Inferior parietal cortex (tissue), 1 donor: ENCODE results near the gene AGO1.

ENCODE experiments used
- DNase-seq: peaks from one replicate; pipeline ENCODE4 v3.0.0-alpha.2; 2016; ENCODE audit errors: extremely low spot score

AGO1 gene

DNA sequence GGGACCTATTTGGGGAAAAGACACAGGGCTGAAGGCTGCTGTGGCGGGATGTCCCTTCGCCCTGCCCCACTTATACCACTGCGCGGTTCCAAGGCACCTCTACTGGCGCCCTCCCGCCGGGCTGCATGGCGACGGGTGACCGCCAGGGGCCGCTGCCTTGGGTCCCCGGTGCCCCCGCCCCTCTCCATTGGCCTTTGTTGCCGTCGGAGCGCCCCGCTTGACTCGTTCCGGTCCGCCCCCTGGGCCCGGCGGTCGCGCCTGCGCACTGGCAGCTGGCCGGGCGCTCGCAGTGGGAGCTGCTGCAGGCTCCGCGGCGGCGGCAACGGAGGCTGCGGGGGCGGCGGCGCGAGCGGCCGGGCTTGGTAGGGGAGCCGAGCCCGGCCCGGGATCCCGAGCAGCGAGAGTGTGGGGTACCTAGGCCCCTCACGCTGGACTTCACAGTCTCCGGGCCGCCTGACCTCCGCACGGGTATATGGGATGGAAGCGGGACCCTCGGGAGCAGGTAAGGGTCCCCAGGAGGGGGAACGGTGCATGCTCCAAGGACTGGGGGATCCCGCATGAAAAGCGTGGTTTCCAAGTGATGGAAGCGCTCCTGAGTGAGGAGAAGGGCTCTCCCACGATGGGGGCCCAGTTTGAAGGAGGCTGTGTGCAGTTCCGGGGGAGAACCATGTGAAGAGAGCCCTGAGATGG, at the start of gene AGO1:
Gene AGO1, plus strand, starts transcription at position 265 of the 690 bp plus-strand sequence. Its CDS starts 213 bp downstream, at position 478.
- DNase-seq: peak; percentile 91

DNA sequence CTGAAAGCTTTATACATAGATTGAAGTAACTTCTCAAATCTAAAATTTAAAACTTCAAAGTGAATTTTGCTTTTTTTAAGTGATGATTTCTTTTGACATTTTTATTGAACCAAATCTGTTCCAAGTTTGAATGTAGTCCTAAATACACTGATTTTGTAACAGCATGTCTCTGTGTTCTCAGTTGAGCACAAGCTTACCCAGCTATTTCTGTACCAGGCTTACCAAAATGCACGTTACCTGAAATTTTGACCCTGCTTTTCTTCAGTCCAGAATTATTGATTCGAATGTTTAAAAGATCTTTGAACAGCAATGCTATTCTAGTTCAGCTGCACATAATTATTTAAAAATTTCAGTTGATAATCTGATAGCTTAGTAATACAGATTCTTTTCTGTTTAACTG, 49.6 kb upstream of the AGO1 start:
- no peak for DNase-seq

DNA sequence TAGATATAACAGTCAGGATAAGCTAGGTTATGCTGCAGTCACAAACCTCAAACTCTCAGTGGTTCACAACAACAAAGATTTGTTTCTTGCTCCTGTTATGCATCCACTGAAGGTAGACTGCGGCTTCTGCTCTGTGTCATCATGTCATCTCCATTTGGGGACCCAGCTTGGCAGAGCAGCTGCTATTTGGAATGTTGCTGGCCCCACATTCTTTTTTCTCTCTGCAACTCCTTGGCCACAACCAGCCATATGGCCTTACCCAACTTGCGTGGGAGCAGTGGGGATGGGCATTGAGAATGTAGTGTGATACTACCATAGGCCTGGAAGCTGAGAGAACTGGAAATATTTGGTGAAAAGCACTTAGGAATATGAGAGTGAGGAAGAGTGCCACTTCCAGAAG, 48.8 kb upstream of the AGO1 start:
- DNase-seq: no peak

DNA sequence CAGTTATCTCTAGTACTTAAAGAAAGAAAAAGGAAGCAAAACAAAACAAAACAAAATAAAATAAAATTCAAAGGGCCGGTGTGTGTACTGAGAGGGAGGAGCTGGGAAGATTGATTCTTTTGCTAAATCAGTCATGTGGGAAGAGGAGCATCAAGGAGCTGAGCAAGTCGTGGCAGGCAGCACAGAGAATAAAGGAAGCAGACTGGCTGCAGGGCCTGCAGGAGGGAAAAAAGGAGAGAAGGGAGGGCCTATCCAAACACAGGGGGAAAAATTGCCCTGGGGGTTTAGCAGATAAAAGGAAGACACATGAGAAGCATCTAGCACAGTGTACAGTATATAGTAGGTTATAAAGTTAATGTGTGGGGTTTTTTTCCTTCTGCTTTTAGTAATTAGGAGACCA, 47.6 kb upstream of the AGO1 start:
- no peak for DNase-seq

DNA sequence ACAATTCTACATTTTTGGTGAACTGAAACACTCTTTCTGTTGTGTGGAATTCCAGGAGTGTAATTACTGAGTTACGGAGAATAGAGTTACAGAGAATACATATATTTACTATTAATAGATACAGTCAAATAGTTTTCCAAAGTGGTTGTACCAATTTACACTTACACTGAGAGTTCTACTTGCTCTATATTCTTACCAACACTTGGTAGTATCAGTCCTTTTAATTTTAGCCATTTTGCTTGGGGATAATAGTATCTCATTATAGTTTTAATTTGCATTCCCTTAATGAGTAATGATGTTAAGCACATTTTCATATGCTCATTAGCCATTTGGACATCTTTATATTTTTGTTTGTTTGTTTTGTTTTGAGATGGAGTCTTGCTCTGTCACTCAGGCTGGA, 46.3 kb upstream of the AGO1 start:
- no peak for DNase-seq

DNA sequence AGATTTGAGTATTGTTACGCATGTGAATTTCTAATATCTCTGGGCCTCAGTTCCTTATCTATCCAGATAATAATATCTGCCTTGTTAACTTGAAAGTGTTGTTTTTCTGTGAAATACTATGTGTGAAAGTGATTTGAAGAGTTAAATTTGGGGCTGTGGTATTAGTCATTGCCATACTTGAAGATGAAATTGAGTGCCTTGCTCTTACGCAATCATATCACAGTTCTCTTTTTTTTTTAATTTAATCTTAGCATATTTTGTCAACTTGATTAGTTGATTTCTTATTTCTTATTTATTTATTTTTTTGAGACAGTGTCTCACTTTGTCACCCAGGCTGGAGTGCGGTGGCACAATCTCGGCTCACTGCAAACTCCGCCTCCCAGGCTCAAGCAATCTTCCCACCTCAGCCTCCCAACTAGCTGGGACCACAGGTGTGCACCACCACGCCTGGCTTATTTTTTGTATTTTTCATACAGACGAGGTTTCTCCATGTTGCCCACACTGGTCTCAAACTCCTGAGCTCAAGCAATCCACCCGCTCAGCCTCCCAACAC, 44.2 kb upstream of the AGO1 start:
- DNase-seq: no peak

DNA sequence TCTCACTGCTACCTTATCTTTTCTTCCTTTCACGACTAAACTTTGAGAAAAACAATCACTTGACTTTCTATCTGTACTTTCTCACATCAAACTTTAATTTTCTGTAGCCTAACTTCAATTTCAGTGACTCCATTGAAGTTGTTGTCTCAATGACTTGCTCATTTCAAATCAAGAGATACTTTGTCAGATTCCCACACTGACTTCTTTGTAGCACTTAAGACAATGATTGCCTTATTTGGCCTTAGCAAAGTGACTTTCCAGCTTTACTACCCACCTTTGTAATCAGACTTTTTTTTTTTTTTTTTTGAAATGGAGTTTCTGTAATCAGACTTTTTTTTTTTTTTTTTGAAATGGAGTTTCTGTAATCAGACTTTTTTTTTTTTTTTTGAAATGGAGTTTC, 38.2 kb upstream of the AGO1 start:
- DNase-seq: no peak

DNA sequence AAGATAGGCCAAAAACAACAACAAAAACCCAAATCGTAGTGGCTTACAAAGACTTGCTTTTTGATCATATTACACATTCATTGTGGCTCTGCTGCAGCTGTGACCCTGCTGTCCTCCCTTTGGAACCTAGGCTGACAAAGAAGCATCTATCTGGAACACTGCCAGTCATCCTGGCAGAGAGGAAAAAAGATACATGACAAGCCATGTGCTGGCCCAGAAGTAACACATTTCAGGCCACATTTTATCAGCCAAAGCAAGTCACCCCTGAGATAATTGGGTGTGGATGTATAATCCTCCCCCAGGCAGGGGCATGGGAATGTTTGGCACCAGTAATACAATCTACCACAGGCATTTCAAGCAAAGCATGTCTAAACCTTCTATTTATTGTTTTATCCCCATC, 37.2 kb upstream of the AGO1 start:
- DNase-seq: peak; percentile 67

DNA sequence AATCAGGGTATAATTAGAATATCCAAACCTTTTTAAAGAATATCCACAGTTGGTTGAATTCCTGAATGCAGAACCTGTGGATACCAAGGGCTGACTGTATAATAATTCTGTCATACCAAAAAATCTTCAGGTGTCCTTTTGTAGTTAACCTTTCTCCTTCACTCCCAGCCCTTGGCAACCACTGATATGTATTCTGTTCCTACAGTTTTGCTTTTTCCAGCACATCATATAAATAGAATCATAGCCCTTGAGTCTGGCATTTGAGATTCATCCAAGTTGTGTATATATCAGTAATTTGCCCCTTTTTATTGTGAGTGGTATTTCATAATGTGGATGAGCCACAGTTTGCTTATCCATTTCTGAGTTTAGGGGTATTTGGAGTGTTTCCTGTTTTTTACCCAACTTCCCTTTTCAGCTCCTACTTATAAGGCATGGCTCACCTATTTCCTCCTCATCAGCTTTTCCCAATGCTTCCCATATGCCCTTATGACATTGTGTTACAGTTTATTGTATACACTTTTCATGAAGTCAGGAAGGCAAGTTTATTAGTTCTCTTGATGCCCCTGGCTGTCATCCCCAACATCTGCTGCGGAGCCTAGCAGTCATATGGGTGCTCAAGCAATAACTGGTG, 35.0 kb upstream of the AGO1 start:
- no peak for DNase-seq

DNA sequence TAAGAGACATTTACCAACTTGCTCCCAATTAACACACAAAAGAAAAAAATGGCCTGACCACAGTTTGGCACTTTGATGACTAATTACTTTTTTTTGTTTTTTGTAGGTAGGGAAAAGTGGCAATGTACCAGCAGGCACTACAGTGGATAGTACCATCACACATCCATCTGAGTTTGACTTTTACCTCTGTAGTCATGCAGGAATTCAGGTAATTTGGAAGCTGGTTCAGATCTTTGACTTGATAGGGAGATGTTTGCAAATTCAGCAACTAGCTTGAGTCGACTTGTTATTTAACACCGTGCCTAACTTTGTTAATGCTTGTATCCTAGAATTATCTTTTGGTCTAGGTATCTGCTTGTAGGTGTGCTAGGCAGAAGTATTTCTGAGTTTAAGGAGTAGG, 33.0 kb upstream of the AGO1 start:
- no peak for DNase-seq

DNA sequence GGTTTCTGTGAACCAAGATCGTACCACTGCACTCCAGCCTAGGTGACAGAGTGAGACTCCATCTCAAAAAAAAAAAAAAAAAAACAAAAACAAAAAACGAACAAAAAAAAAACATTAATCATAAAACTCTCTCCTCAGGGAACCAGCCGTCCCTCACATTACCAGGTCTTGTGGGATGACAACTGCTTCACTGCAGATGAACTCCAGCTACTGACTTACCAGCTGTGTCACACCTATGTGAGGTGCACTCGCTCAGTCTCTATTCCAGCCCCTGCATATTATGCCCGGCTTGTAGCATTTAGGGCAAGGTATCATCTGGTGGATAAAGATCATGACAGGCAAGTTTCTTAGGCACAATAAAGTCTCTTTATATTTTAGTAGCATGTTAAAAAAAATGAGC, 32.3 kb upstream of the AGO1 start:
- no peak for DNase-seq

DNA sequence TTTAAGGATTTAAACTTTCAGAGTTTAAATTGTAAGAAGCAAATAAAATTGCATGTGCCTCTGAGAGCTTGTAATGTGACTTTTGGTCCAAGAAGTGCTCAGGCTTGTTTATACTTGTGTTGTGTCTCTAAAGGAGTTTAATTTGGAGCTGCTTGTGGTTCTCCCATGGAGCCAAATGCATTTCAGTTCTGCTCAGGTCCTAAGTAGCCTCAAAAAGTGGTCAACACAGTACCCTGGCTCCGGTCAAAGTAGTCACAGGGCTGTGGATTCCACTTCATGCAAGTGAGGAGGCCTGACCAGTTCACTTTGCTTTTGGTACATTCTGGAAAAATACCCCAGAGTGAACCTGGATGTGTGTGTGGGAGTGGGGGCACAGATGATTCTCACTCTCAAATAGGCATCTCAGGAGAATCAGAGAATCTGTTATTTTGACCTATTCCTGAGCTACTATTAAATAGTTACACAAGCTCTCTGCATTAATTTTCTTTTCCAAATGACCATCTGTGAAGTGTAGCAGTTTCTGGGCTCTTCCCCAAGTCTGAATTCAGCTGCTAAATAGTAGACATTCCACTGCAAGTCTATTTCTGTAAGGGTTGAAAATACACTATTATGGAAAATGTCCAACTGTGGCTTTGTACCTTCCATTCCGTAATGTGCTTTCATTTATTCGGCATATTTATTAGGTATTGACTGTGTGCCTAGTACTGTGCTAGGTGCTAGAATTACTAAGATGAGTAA, 31.7 kb upstream of the AGO1 start:
- DNase-seq: peak; percentile 62

DNA sequence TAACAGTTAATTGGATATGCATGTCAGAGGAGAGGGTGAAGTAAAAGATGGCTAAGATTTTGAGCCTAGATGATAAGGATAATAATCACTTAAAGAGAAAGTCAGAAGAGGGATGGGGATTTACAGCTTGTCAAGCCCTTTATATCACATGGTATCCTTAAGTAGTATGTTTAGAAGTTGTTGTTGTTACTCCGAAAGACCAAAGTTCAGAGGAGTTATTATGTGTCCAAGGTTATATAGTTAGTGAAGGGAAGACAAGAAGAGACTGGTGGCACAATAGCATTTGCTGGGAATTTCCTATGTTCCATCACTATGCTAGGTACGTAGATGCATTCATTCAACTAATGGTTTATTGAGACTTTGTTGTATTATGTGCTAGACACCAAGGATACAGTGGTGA, 30.8 kb upstream of the AGO1 start:
- DNase-seq: no peak

DNA sequence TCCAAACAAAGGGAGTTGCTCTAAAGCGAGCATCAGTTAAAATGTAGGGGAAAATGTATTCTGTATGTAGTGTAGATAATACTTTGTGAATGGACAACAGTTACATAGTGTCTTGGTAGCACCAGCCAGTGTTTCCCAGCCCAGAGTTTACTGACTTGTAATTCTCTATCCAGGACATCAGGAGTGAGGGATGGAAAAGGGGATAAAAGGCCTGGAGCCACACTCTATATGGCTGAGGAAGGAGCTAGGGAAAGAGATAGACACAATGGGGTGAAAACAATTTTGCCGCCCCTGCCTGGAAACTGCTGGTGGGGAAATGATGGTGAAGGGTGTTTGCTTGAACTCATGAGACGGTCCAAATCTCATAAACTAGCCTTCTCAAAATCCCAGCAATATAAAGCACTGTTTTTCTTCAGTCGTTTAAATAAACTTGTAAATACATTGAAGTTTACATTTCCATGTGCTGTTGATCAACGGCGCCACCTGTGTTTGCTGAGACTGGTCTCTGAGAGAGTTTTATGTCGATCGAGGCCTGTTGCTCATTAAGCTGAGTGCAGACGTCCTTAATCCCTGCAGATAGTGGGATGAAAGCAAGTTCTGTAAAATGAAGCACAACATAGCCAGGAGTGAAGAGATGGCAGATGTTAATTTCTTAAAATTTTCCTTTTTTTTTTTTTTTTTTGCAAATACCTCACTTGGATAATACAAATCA, 27.9 kb upstream of the AGO1 start:
- DNase-seq: no peak

DNA sequence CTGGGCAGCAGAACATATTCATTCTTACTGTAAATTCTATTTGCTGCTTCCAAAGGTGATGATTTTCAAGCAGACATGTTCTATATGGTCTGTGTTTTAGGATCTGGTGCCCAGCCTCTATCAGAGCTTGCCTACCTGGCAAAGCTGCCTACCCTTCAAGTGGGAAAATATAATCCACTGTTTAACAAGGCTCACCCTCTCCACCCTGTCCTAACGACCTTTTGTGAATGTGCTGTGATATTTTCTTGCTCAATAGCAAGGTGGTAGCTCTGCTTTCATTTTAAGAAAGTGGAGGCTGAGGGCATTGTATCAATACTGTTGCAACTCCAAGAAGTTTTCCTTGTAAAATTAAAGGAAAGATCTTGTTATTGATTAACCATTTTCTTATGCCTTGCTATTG, 26.0 kb upstream of the AGO1 start:
- DNase-seq: no peak

DNA sequence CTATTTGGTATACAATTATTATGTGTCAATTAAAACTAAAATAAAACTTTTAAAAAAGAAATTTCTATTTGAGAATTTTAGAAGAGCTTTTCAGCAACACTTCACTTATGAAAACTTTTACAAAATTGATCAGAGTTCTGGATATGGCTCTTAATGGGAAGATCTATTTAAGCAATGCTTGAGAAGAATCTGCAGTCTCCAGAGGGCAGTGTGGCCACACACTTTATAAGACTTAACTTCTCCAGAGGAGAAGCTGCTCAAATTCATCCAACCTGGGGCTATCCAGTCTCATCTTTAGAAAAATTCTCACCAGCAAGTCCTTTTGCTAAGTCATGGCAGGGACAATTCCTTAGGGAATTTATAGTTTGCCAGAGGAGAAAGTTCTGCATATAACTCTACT, 25.2 kb upstream of the AGO1 start:
- no peak for DNase-seq

DNA sequence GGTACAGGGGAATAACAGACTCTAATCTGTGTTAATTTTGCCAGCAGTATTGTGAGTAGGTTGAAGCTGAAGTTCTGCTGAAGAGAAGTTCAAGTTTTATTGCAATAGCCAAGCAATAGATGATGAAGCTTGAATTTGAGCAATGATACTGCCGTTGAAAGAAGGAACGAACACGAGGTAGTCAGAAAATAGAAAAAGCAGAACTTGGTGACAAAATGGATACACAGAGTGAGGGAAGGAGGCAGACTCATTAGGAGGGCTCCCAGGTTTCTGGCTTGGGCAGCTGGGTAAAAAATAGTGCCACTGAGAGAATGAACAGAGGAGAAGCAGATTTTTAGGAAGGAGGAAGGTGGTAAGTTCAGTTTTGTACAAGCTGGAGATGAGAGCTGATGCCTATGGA, 22.3 kb upstream of the AGO1 start:
- DNase-seq: no peak

DNA sequence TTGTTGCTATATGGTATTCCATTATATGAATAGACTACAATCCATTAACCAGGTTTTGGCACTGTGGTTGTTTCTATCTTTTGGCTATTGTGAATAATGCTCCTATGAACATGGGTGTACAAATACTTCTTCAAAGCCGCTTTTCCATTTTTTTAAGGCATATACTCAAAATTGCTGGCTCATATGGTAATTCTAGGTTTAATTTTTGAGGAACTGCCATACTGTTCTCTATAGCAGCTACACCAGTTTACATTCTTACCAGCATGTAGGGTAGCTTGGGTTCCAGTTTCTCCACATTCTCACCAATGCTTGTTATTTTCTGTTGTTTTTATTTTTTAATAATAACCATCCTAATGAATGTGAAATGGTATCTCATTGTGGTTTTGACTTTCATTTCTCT, 19.9 kb upstream of the AGO1 start:
- no peak for DNase-seq

DNA sequence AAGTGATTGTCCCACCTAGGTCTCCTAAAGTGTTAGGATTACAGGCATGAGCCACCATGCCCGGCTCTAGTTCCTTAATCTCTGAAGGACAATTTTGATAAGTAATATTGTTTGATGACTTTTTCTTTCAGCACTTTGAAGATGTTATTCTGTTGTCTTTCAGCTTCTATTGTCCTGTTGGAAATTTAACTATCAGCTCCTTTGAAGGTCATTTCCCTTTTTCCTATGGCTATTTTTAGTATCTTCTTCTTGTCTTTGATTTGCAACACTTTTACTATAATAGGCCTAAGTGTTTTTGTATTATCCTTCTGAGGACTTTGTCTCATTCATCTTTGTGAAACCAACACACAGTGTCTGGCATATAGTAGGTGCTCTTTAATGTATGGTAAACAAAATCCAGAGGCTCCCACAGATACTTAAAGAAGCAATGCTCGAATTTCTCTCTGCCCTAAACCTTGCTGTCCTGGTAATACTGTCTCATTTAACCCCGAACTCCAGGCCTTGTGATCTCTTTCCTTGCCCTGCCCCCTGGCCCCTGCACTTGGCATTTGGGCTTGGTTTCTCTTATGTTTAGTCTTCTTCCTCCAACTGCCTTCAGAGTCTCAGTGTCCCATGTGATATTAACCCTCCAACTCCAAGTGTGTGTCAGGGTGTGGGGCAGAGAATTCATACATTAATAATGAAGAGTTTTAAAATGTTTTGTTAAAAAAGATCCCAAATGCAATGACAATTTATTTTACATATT, 19.0 kb upstream of the AGO1 start:
- DNase-seq: no peak

DNA sequence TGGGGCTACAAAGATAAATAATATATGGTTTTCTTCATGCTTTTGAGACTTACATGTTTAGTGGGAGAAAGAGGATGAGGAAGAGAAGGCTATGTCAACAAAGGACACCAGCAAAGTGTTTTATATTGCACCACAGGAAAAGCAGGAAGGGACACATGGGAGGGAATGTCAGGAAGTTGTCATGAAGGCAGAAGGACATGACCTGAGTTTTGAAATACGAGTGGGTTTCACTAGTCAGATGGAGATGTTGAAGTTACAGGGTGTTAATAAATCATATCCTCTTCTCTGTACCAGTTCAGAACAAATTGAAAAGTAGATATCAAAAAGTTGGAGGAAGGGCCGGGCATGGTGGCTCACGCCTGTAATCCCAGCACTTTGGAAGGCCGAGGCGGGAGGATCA, 18.2 kb upstream of the AGO1 start:
- no peak for DNase-seq

DNA sequence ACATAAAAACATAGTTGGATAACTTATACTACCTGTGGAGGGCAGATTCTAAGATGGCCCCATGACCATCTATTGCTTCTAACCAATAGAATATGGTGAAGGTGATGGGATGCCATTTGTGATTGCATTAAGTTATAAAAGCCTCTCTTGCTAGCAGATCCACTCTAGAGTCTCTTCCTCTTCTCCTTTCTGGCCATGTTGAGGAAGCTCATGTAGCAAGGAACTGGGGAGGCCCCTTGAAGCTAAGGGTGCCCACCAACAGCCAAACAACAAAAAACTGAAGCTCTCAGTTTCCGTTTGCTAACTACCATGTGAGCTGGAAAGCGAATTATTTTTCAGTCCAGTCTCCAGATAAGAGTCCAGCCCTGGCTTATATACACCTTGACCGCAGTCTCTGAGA, 16.0 kb upstream of the AGO1 start:
- DNase-seq: no peak
